ENCODE results near the gene TMEM239. TPM values are rescaled to one million over a fixed set of nuclear protein-coding genes. Genes with fewer than 3 reads are reported as not detected.
"Not testable (repeated sequence)": the region's sequence is repeated elsewhere in the genome, so short reads cannot be mapped to it uniquely, and the experiment has no call there.

TMEM239 gene
- total RNA-seq = not detected

DNA sequence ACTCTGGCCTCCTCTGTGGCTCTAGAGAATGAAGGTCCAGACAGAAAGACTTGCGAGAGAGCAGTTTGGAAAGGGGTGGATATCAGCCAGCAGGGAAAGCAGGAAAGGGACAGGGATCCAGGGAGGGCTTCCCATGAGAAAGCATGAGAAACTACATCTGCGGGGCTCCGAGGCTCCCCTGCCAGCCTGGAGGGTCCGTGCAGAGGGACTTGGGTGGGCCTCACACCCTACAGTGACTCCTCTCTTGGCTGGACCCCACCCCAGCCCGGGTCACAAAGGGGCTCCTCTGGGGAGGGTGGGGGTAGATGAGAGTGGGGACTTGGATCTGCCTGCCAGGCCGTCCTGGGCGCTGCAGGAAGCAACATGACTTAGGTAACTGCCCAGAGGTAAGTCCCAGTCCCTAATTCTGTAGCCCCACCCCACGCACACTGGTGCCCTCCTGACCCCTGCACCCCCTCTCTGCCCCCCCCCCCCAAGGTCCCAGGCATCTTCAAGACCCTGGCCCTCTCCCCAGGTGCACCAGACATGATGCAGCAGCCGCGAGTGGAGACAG is at the start of gene TMEM239:
Gene TMEM239, plus strand, starts transcription at position 335 of the 553 bp plus-strand sequence. Its CDS starts 191 bp downstream, at position 526.
- DNase-seq = no peak

DNA sequence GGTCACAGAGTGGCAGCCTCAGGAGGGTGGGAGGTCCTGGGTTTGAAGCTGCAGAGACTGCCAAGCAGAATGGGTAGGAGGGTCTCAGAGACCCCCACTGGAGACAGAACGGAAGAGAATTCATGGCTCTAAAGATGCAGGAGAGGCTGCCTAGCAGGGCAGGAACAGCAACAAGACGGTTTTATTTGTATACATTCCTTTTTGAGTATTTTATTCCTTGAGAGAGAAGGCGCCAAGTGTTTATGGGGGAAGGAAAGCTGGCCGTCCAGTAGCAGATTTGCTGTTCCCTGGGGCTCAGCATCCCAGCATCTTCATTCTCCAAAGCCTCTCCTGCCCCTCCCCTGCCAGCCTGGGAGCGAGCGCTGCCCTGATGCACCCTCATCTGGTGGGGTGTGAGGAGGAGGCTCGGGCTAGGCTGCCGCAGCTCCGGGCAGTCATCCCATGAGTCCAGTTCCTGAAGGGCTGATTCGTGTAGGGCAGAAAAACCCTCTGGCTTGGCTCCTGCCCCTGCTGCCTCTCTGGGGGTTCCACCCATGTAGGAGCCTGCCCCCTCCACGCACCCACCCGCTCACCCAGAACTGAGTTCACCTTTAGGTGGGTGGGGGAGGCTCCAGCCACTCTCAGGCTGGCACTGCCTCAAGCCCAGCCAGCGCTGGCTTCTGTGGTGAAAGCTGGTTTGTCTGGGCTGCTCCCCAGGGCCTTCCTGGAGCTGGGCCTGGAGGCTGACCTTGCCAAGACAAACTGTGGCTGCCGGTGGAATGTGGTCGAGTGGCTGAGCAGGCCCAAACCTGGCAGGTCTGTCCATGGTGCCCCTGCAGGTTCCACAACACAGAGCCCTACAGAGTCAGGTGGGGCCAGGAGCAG is 48.2 kb upstream of the TMEM239 start:
- DNase-seq = no peak

DNA sequence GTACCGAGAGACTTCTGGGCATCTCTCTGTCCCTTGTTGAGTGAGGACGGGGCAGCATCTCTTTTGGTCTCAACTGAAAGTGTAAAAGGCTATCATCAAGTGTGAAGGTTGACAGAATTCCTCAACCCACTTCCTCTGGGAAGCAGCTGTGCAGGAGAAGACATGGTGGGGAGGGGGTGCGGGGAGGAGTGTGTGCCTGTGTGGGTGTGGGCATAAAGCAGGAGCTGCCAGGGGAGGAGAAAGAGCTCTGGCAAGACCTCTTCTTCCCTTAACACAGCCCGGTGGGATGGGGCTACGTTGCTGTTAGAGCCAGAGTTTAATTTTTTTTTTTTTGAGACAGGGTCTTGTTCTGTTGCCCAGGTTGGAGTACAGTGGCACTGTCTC is 47.5 kb upstream of the TMEM239 start:
- no peak for DNase-seq

DNA sequence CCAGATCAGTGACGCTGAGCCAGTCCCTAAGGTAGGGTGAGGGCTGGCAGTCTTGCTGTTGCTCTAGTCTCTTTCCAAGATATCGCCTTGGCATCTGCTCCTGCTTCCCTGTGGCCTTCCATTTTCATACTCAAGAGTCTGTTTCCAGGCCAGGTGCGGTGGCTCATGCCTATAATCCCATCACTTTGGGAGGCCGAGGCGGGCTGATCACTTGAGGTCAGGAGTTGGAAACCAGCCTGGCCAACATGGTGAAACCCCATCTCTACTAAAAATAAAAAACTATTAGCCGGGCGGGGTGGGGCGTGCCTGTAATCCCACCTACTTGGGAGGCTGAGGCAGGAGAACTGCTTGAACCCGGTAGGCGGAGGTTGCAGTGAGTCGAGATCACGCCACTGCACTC is 46.1 kb upstream of the TMEM239 start:
- not testable (repeated sequence) for DNase-seq

DNA sequence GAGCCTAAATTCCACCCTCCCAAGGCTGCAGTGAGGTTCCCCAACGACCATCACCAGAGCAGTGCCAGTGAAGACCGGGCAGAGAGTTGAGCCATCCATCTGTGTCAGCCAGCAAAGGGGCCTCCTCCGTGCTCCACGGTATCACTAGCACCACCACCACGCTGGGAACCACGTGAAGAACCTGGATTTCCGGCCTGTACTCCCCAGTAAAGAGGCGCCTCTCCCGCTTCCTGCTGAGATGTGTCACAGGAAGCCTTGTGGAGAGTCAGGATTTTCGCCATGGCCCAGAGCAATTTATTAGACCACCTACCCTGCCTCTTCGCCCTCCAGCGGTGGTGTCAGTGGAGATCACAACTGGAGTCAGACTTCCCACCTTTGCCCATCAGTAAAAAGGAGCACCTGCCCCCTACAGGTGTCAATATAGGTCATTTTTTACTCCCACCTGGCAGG is 44.5 kb upstream of the TMEM239 start:
- DNase-seq = no peak

DNA sequence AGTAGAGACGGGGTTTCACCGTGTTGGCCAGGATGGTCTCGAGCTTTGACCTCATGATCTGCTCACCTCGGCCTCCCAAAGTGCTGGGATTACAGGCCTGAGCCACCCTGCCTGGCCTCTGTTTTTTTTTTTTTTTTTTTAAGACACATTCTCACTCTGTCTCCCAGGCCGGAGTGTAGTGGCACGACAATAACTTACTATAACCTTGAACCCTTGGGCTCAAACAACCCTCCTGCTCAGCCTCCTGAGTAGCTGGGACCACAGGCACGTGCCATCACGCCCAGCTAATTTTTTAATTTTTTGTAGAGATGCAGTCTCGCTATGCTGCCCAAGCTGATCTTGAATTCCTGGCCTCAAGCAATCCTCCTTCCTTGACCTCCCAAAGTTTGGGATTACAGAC is 42.4 kb upstream of the TMEM239 start:
- DNase-seq = no peak

DNA sequence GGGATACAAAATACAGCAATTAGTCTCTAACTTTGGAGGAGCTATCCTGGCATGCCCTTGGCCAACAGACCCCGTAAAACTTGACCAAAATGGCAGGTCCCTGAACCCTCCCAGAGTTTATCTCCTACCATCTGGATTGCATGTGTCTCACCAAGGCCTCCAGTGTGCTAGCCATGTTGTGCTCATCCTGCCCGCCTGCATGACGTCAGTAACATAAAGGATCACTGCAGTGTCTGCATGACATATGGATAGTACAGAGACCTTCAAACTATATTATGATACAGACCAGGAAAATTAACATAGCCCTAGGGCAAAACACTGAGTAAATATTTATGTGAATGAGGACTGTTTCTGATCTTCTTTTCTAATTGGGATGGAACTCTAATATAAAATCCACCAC is 41.0 kb upstream of the TMEM239 start:
- DNase-seq = no peak

DNA sequence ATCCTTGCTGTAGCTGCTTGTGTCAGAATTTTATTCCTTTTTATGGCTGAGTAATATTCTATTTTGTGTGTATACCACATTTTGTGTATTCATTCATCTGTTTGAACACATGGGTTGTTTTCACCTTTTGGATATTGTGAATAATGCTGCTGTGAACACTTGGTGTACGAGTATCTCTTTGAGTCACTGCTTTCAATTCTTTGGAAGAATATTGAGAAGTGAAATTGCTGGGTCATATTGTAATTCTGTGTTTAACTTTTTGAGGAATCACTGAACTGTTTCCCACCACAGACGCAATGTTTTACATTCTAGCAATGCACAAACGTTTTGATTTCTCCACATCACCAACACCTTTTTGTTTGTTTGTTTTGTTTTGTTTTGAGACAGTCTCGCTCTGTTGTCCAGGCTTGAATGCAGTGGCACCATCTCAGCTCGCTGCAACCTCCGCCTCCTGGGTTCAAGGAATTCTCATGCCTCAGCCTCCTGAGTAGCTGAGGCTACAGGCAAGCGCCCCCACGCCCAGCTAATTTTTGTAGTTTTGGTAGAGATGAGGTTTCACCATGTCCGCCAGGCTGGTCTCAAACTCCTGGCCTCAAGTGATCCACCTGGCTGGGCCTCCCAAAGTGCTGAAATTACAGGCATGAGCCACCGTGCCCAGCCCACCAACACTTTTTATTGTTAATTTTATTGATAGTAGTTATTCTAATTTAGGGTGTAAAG is 37.4 kb upstream of the TMEM239 start:
- no peak for DNase-seq

DNA sequence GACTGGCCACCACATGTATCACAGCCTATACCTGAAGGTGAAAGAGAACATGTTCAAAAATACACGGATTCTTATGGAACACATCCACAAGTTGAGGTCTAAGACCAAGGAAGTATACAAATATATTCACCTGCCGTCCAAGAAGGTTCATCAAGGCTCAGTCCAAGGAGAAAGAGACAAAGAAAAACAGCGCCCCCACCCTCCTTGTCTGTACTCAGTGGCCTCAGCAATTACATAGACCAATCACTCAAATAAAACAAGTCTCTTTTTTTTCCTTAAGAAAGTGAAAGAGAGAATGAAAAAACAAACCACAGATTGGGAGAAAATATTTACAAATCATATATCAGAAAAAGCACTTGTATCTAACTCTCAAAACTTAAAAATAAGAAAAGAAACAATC is 35.2 kb upstream of the TMEM239 start:
- DNase-seq = no peak

DNA sequence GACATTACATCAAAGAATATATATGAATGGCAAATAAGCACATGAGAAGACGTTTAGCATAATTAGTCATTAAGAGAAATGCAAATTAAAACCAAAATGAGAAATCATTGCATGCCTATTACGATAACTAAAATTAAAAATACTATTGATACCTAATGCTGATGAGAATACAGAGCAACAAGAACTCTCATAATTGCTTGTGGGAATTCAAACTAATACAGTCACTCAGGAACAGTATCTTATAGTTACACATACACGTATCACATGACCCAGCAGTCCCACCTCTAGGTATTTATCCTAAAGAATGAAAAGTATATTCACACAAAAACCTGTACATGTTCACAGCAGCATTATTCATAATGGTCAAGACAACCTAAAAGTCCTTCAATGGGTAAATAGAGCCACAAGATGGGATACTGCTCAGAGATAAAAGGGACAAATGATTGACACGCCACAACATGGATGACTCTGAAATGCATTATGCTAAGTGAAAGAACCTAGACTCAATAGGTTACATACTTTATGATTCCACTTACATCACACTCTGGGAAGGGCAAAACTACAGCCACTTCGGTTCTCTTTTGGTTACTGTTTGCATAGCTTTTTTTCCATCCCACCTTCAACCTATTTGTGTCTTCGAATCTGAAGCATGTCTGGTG is 32.1 kb upstream of the TMEM239 start:
- no peak for DNase-seq

DNA sequence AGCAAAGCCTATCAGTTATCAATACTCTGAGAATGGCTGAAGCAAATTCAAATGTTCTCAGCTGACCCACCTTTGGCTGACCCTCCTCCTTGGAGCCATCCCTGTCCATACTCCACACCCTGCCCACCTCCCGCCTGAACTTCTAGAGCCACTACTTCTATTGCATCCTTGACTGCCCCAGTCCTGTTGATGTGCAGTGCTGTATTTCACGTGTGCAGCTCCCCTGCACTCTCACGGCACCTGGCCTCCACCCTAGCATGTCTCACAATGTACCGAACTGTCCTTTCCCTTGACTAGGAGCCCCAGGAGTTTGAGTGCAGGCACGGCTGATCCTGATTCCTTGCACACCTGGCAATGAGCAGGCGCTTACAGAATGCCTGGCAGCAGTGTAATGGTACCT is 22.7 kb upstream of the TMEM239 start:
- DNase-seq = no peak

DNA sequence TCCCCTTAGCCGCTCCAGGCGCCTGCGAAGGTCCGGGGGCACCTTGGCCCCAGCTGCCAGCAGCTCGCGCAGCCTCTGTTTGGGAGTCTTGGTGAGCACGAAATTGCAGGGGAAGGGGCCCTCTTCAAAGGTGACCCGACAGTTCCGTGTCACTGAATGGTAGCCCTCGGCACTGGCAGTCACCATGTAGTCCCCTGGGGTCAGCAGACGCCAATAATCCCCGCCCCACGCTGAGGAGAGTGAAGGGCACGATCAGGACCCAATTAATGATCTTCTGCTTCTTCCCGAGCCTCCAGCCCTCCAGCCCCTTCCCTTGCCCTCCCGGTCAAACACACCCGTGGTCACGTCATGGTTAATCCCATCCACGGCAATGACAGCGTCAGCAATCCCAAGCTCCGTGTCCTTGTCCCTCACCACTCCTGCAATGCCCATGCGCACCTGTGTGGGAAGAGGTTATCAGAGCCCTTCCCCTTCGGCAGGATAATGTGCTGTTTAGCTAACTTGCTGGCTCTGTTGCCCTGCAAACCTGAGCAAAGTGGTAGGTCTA is 21.9 kb upstream of the TMEM239 start:
- no peak for DNase-seq

DNA sequence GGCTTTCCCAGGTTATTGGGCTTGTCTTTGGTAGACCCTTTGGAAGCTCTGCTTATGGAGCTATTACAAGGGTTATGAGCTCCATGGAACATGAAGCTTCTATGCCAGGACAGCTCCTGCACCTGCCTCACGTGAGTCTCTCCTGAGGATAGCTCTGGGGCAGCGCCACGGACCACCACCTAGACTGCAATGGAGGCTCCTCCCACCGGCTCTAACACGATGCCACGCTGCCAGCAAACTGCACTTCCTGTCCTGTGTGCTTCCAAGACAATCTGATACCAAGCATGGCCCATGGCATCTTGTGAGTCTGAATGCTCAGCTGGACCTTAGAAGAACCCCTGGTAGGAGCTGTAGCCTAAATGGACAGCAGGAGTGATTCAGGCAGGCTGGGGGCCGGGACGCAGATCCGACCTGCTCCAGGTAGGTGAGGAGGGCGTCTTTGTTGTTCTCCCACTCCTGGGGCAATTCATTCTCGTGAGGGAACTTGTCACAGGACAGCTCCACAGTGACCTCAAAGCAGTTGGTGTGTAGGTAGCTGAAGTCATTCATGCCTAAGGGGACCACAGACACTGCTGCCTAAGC is 21.2 kb upstream of the TMEM239 start:
- DNase-seq = no peak

DNA sequence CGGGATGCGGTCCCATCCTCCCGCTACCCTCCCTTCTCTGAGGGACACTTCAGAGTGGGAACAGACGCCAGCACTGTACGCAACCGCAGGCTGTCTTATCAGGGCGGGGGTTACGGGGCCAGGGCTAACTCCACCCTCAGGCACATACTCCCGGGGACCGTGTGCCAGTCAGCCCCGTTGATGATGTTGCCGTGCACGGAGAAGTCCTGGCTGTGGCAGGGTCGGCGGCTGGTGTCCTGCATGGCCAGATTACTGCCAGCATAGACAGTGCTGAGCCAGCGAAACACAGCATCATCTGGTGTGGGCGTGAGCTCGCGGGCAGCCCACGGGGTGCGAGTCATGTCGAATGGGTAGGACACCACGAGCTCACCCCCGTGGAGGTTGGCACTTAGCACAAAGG is 20.7 kb upstream of the TMEM239 start:
- no peak for DNase-seq

DNA sequence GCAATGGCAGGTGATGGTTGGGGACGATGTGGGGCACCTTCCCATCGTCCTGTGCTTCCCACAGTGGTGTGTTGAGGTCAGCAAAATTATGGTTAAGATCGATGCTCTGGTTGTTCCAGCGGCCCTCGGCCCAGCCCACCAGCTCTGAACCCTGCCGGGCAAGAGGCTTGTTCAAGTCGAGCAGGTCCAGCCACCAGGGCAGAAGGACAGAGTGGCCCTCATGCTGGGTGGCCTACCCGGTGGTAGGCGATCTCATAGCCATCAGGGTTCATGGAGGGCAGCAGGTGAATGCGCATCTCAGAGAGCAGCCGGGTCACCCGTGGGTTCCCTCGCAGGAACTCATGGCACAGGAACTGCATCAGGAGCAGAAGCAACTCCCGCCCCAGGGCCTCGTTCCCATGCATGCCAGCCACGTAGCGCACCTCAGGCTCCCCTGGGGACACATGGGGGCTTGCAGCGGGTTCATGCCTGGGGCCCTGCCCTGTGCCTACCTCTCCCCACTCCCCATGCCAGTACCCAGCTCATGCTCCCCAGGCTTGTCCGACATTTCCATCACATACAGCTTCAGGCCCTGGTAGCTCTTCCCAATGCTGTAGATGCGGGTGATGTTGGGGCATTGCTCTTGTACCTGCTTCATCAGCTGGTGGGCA is 20.0 kb upstream of the TMEM239 start:
- DNase-seq = no peak

DNA sequence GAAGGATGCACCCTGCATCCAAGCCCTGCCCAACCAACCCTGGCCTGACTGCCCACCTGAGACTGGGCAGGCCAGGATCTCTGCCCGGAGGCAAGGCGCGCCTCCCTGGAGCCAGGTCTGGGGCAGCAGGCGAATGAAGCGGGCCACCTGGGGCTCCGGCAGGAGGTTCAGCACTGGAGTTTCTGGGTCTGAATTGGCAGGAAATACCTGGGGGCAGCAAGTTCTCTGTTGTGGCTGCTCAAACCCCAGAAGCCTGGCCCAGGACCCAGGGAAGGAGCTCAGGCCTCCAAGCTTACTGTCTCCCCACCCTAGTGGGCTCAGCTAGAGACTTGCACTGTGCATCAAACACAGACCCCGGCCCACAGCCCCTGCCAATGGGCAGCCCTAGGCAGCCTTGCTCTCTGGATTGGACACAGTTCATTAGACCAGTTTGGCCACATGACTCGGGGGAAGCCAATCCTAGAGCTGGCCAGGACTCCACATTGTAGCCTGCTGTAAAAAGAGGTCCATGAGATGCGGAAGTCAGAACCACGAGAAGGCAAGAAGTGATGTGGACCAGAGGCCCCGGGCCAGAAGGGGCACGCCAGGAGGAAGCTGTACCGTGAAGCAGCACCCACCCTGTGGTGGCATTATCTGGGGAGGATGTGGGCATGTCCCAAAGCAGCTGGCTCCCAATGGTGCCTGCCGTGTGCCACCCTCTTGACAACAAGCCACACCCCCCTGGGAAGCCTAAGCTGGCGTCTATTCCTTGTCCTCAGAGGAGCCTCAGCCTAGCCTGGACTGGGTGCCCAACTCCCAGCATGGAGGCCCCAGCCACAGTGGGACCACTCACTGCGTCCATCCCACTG is 18.8 kb upstream of the TMEM239 start:
- DNase-seq = no peak

DNA sequence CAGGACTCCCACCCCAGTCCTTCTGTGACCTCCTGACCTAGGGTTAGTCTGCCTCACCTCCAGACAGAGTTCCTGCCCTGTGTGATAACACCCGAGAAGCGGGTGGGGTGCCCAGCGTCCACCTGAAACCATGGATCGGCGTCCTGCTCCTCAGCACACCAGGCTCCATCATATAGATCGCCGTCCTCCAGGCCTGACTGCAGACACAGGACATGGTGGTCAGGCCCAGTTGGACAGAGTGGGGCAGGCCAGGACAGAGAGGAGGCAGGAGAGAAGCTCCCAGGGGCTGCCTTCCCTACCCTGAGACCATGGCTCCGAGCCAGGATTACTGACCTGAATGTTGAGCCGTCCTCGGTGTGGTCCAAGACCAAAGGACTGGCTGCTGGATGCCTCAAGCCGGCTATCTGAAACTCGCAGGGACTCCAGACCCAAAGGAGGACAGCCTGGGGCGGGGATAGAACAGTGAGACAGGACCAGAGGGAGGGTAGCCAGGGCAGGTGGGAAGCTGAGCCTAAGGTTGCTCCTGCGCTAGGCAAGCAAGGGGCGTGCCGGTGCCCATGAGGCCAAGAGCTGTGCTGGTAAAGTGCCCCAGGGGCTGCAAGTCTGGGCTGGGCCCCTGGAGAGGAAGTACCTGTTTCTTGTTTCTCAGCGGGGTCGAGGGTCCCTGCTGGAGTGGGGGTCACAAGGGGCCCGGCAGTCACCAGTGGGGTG is 17.9 kb upstream of the TMEM239 start:
- DNase-seq = no peak

DNA sequence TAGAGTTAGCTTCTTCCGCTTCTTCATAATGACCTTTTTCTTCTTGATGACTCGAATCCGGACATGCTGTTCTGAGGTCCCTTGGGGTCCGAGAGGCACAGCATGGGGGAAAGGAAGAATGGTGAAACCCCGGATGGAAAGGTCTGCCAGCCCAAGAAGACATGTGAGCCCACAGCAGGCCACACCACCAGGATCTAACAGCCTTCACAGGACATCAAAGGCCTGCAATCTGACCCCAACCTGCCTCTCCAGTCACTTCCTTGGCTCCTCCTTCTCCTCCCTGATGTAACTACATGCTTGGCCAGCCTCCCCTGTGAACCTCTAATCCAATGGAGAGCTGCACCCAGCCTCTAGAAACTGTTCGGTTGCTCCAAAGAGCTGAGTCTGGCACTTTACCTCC is 17.4 kb upstream of the TMEM239 start:
- no peak for DNase-seq

DNA sequence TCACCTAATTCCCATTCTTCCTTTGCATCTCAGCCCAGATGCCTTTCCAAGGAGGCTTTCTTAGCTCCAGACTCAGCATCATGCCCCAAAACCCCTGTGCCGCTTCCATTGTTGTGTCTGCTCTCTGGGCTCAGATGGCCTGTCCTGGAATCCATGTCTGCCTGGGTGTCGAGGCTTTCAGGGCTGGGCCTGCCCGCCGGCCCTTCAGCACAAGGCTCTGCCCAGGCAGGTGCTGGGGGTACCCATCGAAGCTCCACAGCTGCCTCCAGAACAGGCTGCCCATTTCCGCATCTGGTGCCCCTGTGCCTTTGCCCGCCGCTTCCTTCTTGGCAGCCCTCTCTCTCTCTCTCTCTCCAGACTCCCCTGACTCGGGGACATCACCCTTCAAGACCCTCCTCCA is 16.9 kb upstream of the TMEM239 start:
- no peak for DNase-seq
